Fibroblast of skin of right quadriceps (primary cell): ENCODE results near the gene SYPL1.
A peak's percentile ranks its signal among the peaks of the same experiment; 100 is the strongest.
"Not testable (repeated sequence)": the region's sequence is repeated elsewhere in the genome, so short reads cannot be mapped to it uniquely, and the experiment has no call there.

Source experiments
- DNase-seq: peaks from one replicate; pipeline ENCODE4 v3.0.0-alpha.2; 2013

SYPL1 gene

GRCh38 chr7:106112118-106112971, at the start of gene SYPL1:
Gene SYPL1 (minus strand): TSS chr7:106112312. CDS start chr7:106112208, 104 bp downstream.
- DNase-seq: peak; percentile 91

DNA sequence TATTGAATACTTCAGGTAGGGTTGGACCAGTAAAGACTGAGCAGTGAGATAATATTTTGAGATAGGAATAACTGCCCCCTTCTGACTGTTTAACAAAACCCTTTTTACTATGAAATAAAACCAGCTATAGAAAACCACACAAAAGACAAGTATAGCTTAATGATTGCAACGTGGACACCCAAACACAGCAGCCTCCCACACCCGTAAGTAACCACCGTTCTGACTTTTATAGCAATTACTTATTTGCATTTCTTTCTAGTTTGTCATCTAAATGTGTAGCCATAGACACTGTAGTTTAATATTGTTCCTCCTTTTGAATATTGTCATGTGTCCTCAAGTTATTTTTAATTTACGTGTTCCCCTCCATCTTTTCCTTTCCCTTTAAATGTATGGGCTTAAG, 42.9 kb upstream of the SYPL1 start:
- DNase-seq: no peak

DNA sequence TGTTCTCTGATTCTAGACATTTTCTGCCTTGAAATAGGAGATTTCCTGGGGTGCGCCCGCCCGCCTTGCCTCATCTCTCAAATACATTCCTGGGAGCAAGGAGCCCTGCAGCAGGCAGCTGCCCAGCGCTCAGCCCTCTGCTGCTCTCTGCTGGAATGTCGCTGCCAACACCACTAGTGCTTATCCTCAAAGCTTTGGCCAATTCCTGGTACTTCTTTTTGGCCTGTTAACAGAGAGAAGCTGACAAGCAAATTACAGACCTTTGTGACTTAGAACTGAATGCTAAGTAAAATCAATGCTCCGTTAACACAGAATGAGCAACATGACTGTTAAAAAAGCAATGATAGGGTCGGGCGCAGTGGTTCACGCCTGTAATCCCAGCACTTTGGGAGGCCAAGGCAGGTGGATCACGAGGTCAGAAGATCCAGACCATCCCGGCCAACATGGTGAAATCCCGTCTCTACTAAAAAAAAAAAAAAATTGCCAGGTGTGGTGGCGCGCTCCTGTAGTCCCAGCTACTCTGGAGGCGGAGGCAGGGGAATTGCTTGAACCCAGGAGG, 41.9 kb upstream of the SYPL1 start:
- DNase-seq: peak; percentile 77

GRCh38 chr7:106152313-106152665, 40.2 kb upstream of the SYPL1 start:
- no peak for DNase-seq

DNA sequence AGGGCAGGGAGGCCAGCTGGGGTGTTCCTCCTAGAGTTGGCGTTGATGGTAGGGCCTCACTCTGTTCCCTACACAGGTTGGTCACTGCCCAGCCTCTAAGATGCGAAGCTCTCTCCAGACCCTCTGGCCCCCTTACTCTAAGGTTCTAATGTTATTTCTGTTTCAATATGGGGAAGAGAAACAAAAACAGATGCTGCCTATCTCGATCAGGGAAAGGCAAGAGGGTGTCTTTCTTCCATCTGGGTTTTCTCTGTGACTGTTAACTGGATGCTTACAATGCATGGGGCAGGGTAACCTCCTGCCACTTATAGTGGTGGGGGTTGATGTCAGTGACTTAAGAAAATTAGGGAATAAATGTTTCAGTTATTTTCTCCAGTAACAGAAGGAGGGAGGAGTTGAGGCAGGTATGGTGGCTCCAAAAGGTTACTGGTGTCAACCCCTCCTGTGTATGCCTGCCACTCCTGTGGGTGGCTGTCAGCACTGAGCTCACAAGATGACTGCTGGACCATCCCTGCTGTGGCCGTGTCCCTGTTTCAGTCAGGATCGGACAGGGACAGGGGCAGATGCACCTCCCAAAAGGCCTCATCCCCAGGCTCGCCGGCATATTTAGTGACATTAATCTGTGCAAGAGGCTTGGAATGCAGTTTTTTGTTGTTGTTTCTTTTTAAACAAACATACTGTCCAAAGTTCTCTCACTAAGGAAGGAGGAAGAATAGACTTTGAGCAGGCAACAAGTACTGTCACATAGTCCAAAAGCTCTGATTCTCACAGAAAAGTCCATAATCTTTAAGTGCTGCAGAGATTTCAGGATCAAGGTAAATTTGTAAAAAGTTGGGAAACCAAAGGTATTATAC, 39.6 kb upstream of the SYPL1 start:
- no peak for DNase-seq

GRCh38 chr7:106143711-106144337, 31.7 kb upstream of the SYPL1 start:
- no peak for DNase-seq

DNA sequence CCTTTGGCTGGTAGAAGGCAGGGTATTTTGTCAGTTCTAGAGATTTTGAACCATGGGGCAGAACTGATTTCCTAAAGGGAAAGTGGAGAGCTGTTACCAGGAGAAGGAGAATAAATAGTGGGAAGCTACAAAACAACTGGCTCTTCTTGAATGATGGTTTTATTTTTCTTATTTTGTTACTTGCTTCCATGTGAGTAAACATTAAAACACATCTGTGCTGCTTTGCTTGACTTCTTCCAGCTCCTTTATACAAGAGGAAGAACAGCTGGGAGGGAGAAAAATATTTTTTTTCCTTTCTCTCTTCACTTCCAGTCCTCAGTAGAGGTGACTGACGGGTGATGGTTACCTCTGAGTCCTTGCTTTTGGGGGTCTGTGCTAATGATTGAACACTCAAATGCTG, 30.0 kb upstream of the SYPL1 start:
- no peak for DNase-seq

DNA sequence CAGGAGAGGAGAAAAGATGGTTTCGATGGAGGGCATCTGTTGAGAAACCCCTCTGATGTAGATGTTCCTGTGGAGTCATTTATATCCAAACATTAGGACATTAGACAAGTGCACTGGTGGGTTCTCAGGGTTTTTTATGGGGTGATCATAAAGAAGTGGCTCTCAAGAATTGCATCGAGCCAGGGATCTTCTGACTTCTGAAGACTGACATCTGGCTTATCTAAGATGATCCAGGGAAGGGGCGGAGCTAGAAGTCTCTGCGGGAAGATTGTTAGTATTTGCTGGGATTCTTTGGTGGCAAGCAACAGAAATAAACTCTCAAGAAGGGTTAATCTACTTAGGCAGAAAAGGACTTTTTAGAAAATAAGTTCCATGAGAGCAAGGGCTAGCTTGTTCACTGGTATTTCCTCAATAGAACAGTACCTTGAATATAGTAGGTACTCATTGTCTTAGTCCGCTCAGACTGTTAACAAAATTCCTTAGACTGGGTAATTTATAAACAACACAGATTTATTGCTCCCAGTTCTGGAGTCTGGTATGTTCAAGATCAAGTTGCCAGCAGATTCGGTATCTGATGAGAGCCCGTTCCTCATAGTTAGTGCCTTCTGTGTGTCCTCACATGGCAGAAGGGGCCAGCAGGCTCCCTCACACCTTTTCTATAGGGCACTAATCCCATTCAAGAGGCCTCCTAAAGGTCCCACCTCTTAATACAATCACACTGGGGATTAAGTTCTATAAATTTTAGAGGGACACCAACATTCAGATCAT, 28.5 kb upstream of the SYPL1 start:
- no peak for DNase-seq

GRCh38 chr7:106139265-106140251, 27.4 kb upstream of the SYPL1 start:
- peak; percentile 47 for DNase-seq

- no peak for DNase-seq
Measured at GRCh38 chr7:106138776-106139175, 26.7 kb upstream of the SYPL1 start.

DNA sequence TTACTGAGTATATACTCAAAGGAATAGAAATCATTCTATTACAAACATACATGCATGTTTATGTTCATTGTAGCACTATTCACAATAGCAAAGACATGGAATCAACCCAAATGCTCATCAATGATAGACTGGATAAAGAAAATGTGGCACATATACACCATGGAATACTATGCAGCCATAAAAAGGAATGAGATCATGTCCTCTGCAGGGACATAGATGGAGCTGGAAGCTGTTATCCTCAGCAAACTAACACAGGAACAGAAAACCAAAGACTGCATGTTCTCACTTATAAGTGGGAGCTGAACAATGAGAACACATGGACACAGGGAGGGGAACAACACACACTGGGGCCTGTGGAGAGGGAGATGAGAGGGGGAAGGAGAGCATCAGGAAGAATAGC, 26.1 kb upstream of the SYPL1 start:
- not testable (repeated sequence) for DNase-seq

GRCh38 chr7:106134241-106134640, 22.1 kb upstream of the SYPL1 start:
- DNase-seq: no peak

DNA sequence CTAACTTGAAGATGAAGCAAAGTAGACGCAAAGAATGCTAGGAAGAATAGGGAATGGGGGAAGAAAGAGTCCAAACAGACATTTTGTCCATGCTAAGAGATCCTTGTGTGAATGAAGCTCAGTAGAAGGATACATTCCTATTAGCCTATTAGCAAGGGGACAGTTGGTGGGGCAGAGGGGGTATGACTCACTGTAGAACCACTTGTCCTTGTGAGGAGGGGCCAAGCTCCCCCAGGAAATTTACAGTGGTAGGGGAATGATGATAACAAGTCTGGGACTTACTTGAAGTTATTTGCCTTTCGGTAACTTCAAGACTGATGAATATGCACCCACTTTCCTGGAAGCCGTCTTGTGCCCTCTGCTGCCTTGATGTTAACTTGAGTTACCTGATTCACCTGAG, 17.2 kb upstream of the SYPL1 start:
- DNase-seq: no peak

DNA sequence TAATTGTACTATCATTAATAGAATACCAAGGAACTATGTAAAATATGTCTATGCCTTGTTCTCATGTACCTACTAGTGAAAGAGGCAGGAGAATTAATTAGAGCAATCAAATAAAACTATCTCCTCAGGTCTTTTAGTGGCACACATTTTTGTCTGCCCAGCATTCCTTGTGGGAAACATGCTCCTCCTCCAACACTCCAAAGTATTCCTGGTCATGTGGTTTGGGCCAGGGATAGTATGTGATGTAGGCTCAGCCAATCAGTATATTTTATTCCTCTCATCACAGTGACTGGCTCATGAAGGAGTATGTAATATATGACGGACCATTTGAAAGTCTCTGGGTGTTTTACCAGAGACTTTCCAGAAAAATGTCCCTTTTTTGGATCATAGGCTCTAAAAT, 16.7 kb upstream of the SYPL1 start:
- peak; percentile 26 for DNase-seq

DNA sequence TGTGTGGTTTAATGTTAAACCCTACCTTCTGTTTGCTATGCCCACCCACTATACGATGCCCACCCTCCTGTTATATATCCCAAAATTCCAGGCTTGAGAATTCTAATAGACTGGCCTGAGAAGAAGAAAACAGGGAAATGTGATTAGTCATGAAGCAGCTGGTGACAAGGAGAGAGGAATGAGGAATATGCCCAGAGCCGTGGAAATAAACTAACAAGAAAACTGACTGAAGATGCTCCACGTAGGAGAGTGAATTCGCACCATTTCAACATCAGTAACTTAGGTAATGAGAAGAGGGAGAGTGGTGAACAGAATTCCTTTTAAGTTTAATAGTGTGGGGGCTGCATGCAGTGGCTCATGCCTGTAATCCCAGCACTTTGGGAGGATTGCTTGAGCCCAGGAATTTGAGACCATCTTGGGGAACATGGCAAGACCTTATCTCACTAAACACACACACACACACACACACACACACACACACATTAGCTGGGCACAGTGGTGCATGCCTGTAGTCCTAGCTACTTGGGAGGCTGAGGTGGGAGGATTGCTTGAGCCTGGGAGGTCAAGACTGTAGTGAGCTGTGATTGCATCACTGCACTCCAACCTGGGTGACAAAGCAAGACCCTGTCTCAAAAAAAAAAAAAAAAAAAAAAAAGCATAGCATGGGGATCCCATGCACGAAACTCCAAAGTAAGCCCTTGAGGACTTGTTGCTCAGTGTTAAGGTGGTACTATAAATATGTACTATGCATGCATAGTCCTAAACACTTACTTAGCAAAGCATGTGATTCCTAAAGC, 16.1 kb upstream of the SYPL1 start:
- DNase-seq: peak; percentile 55

GRCh38 chr7:106126170-106126938, 14.2 kb upstream of the SYPL1 start:
- peak; percentile 85 for DNase-seq

DNA sequence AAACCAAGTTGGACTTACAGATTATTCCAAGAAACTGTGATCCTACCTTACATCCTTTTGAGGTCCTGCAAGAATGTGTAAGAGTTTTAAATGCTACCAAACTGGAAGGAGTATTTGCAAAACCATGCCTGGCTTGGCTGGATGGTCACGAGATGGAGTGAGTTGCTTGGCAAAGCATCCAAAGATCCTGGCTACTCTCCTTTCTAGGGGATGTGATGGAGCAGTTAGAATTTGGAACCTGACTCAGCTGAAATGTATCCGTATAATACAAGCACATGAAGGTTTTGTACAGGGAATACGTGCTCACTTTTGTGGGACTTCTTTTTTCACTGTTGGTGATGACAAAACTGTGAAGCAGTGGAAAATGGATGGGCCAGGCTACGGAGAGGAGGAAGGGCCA, 13.3 kb upstream of the SYPL1 start:
- DNase-seq: peak; percentile 24

DNA sequence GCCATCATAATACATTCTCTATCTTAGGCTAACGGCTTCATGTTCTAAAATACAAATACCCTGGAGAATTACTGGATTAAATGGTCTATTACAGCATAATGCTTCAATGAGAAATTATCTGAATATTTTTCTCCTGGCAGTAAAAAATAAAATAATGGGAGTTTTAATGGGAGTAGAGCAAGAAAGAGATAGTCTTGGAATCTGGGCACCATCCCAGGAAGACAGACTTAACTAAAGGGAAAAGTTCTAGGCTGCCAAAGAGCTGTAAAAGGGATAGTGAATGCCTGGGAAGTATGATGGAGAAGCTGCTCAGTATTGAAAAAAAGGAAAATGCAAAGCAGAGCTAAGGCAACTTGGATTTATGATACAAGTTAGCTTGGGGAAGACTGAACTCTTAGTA, 12.1 kb upstream of the SYPL1 start:
- DNase-seq: no peak

GRCh38 chr7:106122713-106123112, 10.6 kb upstream of the SYPL1 start:
- DNase-seq: no peak
